Activated naive CD8-positive, alpha-beta T cell treated with anti-CD3 and anti-CD28 coated beads for 36 hours (primary cell): ENCODE results near the gene DNM2. TPM values are rescaled to one million over a fixed set of nuclear protein-coding genes. Genes with fewer than 3 reads are reported as not detected.
"Not testable (repeated sequence)": the region's sequence is repeated elsewhere in the genome, so short reads cannot be mapped to it uniquely, and the experiment has no call there.

Experiments
- DNase-seq: peaks from one replicate; pipeline ENCODE4 v3.0.0; 2021
- H3K27ac Mint-ChIP-seq: one replicate; pipeline ENCODE4 v1.8.0; 2022; ENCODE audit warnings: mild to moderate bottlenecking, moderate library complexity, mixed read lengths
- H3K27me3 Mint-ChIP-seq: one replicate; pipeline ENCODE4 v1.8.0; 2022; ENCODE audit warnings: mild to moderate bottlenecking, mixed read lengths
- H3K36me3 Mint-ChIP-seq: one replicate; pipeline ENCODE4 v1.8.0; 2021; ENCODE audit warnings: mild to moderate bottlenecking, mixed read lengths
- H3K4me1 Mint-ChIP-seq: one replicate; pipeline ENCODE4 v1.8.0; 2021; ENCODE audit warnings: mixed read lengths
- H3K4me3 Mint-ChIP-seq: one replicate; pipeline ENCODE4 v1.8.0; 2022; ENCODE audit warnings: mild to moderate bottlenecking, moderate library complexity, mixed read lengths
- H3K9me3 Mint-ChIP-seq: one replicate; pipeline ENCODE4 v1.8.0; 2022; ENCODE audit warnings: mixed read lengths
- total RNA-seq, 2 experiments: library from RNA; stranded (reverse); gene quantifications; one replicate each; pipeline ENCODE4 v1.2.3, GENCODE V29; 2021

DNM2 gene
- total RNA-seq, 2 experiments from 2014 or later = 127 to 133 TPM

- Mint-ChIP-seq H3K4me1 (peaks cover 40% of the 10 kb centered on the region), H3K27me3 (no peaks in the 10 kb centered on the region), H3K36me3 (peaks cover 22% of the 10 kb centered on the region), H3K27ac (peak overlapping the region; percentile 20), H3K4me3 (no peak overlapping the region), H3K9me3 (no peaks in the 10 kb centered on the region)
- no peak for DNase-seq
These were observed 11.5 kb downstream of the DNM2 start for GRCh38 chr19:10729411-10729810.

GRCh38 chr19:10730932-10731331 lies 13.1 kb downstream of the DNM2 start:
- Mint-ChIP-seq H3K36me3 (peaks cover 22% of the 10 kb centered on the region), H3K27me3 (no peaks in the 10 kb centered on the region), H3K4me3 (peak overlapping the region; percentile 58), H3K9me3 (no peaks in the 10 kb centered on the region), H3K4me1 (peaks cover 40% of the 10 kb centered on the region), H3K27ac (peak overlapping the region; percentile 82)
- DNase-seq = no peak

GRCh38 chr19:10735741-10736140 lies 17.9 kb downstream of the DNM2 start:
- no peaks in the 10 kb centered on the region for H3K27me3 Mint-ChIP-seq
- peaks cover 33% of the 10 kb centered on the region for H3K4me1 Mint-ChIP-seq
- no peak overlapping the region for H3K4me3 Mint-ChIP-seq
- no peak overlapping the region for H3K27ac Mint-ChIP-seq
- peaks cover 4% of the 10 kb centered on the region for H3K9me3 Mint-ChIP-seq
- no peak for DNase-seq
- peaks cover 31% of the 10 kb centered on the region for H3K36me3 Mint-ChIP-seq

GRCh38 chr19:10736189-10736588 lies 18.3 kb downstream of the DNM2 start:
- Mint-ChIP-seq H3K4me3 (no peak overlapping the region), H3K27ac (no peak overlapping the region), H3K27me3 (no peaks in the 10 kb centered on the region), H3K4me1 (peaks cover 32% of the 10 kb centered on the region), H3K9me3 (peaks cover 4% of the 10 kb centered on the region), H3K36me3 (peaks cover 32% of the 10 kb centered on the region)
- DNase-seq = no peak

GRCh38 chr19:10736916-10737551 lies 19.2 kb downstream of the DNM2 start:
- no peaks in the 10 kb centered on the region for H3K27me3 Mint-ChIP-seq
- H3K27ac Mint-ChIP-seq = no peak overlapping the region
- no peak for DNase-seq
- H3K4me1 Mint-ChIP-seq = peaks cover 29% of the 10 kb centered on the region
- H3K9me3 Mint-ChIP-seq = peaks cover 4% of the 10 kb centered on the region
- H3K4me3 Mint-ChIP-seq = no peak overlapping the region
- peaks cover 36% of the 10 kb centered on the region for H3K36me3 Mint-ChIP-seq

- Mint-ChIP-seq H3K36me3 (peaks cover 36% of the 10 kb centered on the region), H3K4me1 (peaks cover 32% of the 10 kb centered on the region), H3K27ac (no peak overlapping the region), H3K27me3 (no peaks in the 10 kb centered on the region), H3K9me3 (peaks cover 4% of the 10 kb centered on the region), H3K4me3 (no peak overlapping the region)
- no peak for DNase-seq
These were observed 19.8 kb downstream of the DNM2 start for GRCh38 chr19:10737722-10738121.

GRCh38 chr19:10740798-10741197 lies 22.9 kb downstream of the DNM2 start:
- peaks cover 39% of the 10 kb centered on the region for H3K4me1 Mint-ChIP-seq
- peaks cover 36% of the 10 kb centered on the region for H3K36me3 Mint-ChIP-seq
- H3K4me3 Mint-ChIP-seq = no peak overlapping the region
- H3K9me3 Mint-ChIP-seq = peaks cover 4% of the 10 kb centered on the region
- no peaks in the 10 kb centered on the region for H3K27me3 Mint-ChIP-seq
- H3K27ac Mint-ChIP-seq = peak overlapping the region; percentile 36
- DNase-seq = no peak

GRCh38 chr19:10742476-10742875 lies 24.6 kb downstream of the DNM2 start:
- peaks cover 4% of the 10 kb centered on the region for H3K9me3 Mint-ChIP-seq
- peaks cover 33% of the 10 kb centered on the region for H3K4me1 Mint-ChIP-seq
- H3K4me3 Mint-ChIP-seq = no peak overlapping the region
- no peak for DNase-seq
- peaks cover 25% of the 10 kb centered on the region for H3K36me3 Mint-ChIP-seq
- no peak overlapping the region for H3K27ac Mint-ChIP-seq
- H3K27me3 Mint-ChIP-seq = no peaks in the 10 kb centered on the region

- peaks cover 43% of the 10 kb centered on the region for H3K4me1 Mint-ChIP-seq
These were observed 26.4 kb downstream of the DNM2 start for GRCh38 chr19:10744253-10744798.

GRCh38 chr19:10744801-10745293 lies 27.0 kb downstream of the DNM2 start:
- H3K27me3 Mint-ChIP-seq = no peaks in the 10 kb centered on the region
- peaks cover 14% of the 10 kb centered on the region for H3K36me3 Mint-ChIP-seq
- peaks cover 3% of the 10 kb centered on the region for H3K9me3 Mint-ChIP-seq
- peaks cover 46% of the 10 kb centered on the region for H3K4me1 Mint-ChIP-seq
- H3K4me3 Mint-ChIP-seq = no peak overlapping the region
- H3K27ac Mint-ChIP-seq = no peak overlapping the region
- no peak for DNase-seq

More at GRCh38 chr19:10744253-10744798, 26.4 kb downstream of the DNM2 start:
- Mint-ChIP-seq H3K27me3 (no peaks in the 10 kb centered on the region), H3K4me3 (no peak overlapping the region), H3K9me3 (peaks cover 4% of the 10 kb centered on the region), H3K36me3 (peaks cover 16% of the 10 kb centered on the region), H3K27ac (no peak overlapping the region)
- DNase-seq = no peak

- H3K9me3 Mint-ChIP-seq, H3K4me3 Mint-ChIP-seq, H3K27me3 Mint-ChIP-seq, DNase-seq, H3K36me3 Mint-ChIP-seq: not testable (repeated sequence)
- peak overlapping the region; percentile 38 for H3K27ac Mint-ChIP-seq
- peaks cover 45% of the 10 kb centered on the region for H3K4me1 Mint-ChIP-seq
These were observed 28.6 kb downstream of the DNM2 start for GRCh38 chr19:10746437-10746836.

GRCh38 chr19:10747271-10747670 lies 29.4 kb downstream of the DNM2 start:
- Mint-ChIP-seq H3K27me3 (no peaks in the 10 kb centered on the region), H3K4me1 (peaks cover 49% of the 10 kb centered on the region), H3K36me3 (no peaks in the 10 kb centered on the region), H3K27ac (no peak overlapping the region), H3K4me3 (no peak overlapping the region), H3K9me3 (no peaks in the 10 kb centered on the region)
- no peak for DNase-seq

GRCh38 chr19:10747674-10748073 lies 29.8 kb downstream of the DNM2 start:
- H3K4me3 Mint-ChIP-seq = no peak overlapping the region
- no peak for DNase-seq
- H3K4me1 Mint-ChIP-seq = peaks cover 48% of the 10 kb centered on the region
- H3K9me3 Mint-ChIP-seq = no peaks in the 10 kb centered on the region
- H3K27me3 Mint-ChIP-seq = no peaks in the 10 kb centered on the region
- no peaks in the 10 kb centered on the region for H3K36me3 Mint-ChIP-seq
- H3K27ac Mint-ChIP-seq = no peak overlapping the region

GRCh38 chr19:10748195-10748926 lies 30.5 kb downstream of the DNM2 start:
- Mint-ChIP-seq H3K36me3 (peaks cover 1% of the 10 kb centered on the region), H3K27me3 (no peaks in the 10 kb centered on the region), H3K4me1 (peaks cover 54% of the 10 kb centered on the region), H3K9me3 (no peaks in the 10 kb centered on the region), H3K27ac (peak overlapping the region; percentile 50), H3K4me3 (no peak overlapping the region)
- no peak for DNase-seq

- no peak overlapping the region for H3K27ac Mint-ChIP-seq
- no peak overlapping the region for H3K4me3 Mint-ChIP-seq
- no peaks in the 10 kb centered on the region for H3K9me3 Mint-ChIP-seq
- no peaks in the 10 kb centered on the region for H3K27me3 Mint-ChIP-seq
- peaks cover 1% of the 10 kb centered on the region for H3K36me3 Mint-ChIP-seq
- H3K4me1 Mint-ChIP-seq = peaks cover 58% of the 10 kb centered on the region
- no peak for DNase-seq
These were observed 31.1 kb downstream of the DNM2 start for GRCh38 chr19:10748927-10749434.
